Stimulated activated CD8-positive, alpha-beta memory T cell treated with anti-CD3 and anti-CD28 coated beads, Interleukin-15, amount 100 ng/mL, for 4 hours (primary cell): Measurements from ENCODE around the gene HCAR2.
"Not testable (repeated sequence)": the region's sequence is repeated elsewhere in the genome, so short reads cannot be mapped to it uniquely, and the experiment has no call there.

Experiments
- DNase-seq, 2 donors: peaks; one replicate each; pipeline ENCODE4 v3.0.0-alpha.2; 2020; ENCODE audit warnings: low read depth in 2 of 2

HCAR2 gene

GRCh38 chr12:122716658-122717057, 13.5 kb upstream of the HCAR2 start, which contains the start of gene HCAR3:
HCAR3 (minus strand) TSS chr12:122716811; CDS start chr12:122716737, 74 bp downstream.
- DNase-seq, result not testable (repeated sequence)

GRCh38 chr12:122715211-122715610, 12.1 kb upstream of the HCAR2 start:
- not testable (repeated sequence) for DNase-seq

- DNase-seq, result not testable (repeated sequence)
These were observed 10.5 kb upstream of the HCAR2 start for GRCh38 chr12:122713491-122714188.

GRCh38 chr12:122711266-122711665, 8.1 kb upstream of the HCAR2 start:
- not testable (repeated sequence) for DNase-seq

- DNase-seq, result not testable (repeated sequence)
These were observed 7.2 kb upstream of the HCAR2 start for GRCh38 chr12:122710341-122710740.

- not testable (repeated sequence) for DNase-seq
These were observed 6.1 kb upstream of the HCAR2 start for GRCh38 chr12:122709287-122709686.

- DNase-seq, result not testable (repeated sequence)
These were observed 684 bp upstream of the HCAR2 start for GRCh38 chr12:122703841-122704240.

- not testable (repeated sequence) for DNase-seq
These were observed 1.7 kb downstream of the HCAR2 start for GRCh38 chr12:122701481-122701880.

GRCh38 chr12:122700038-122700710, 3.0 kb downstream of the HCAR2 start:
- DNase-seq, result not testable (repeated sequence)

GRCh38 chr12:122696922-122697321, 6.2 kb downstream of the HCAR2 start:
- DNase-seq, result not testable (repeated sequence)

GRCh38 chr12:122691566-122691965, 11.6 kb downstream of the HCAR2 start:
- DNase-seq, result no peak

- DNase-seq, result no peak
These were observed 14.9 kb downstream of the HCAR2 start for GRCh38 chr12:122688291-122688690.

- DNase-seq, result no peak
These were observed 16.1 kb downstream of the HCAR2 start for GRCh38 chr12:122687086-122687485.

- no peak for DNase-seq
These were observed 16.6 kb downstream of the HCAR2 start for GRCh38 chr12:122686538-122686937.

GRCh38 chr12:122684297-122684813, 18.8 kb downstream of the HCAR2 start:
- no peak for DNase-seq

GRCh38 chr12:122681814-122682213, 21.3 kb downstream of the HCAR2 start:
- DNase-seq, result no peak

GRCh38 chr12:122680989-122681388, 22.2 kb downstream of the HCAR2 start:
- not testable (repeated sequence) for DNase-seq

- DNase-seq, result not testable (repeated sequence)
These were observed 26.4 kb downstream of the HCAR2 start for GRCh38 chr12:122676781-122677180.

GRCh38 chr12:122676015-122676414, 27.1 kb downstream of the HCAR2 start:
- DNase-seq, result not testable (repeated sequence)

GRCh38 chr12:122672515-122672914, 30.6 kb downstream of the HCAR2 start:
- no peak for DNase-seq

GRCh38 chr12:122669397-122670070, 33.6 kb downstream of the HCAR2 start:
- no peak for DNase-seq

GRCh38 chr12:122668268-122668667, 34.9 kb downstream of the HCAR2 start:
- no peak for DNase-seq
